ENCODE data around the gene OR4C16. TPM values are rescaled to one million over a fixed set of nuclear protein-coding genes. Genes with fewer than 3 reads are reported as not detected.

OR4C16 gene
- polyA plus RNA-seq, result not detected in 2 replicates

GRCh38 chr11:55571828-55572227 lies at the start of gene OR4C16:
OR4C16 (plus strand) TSS chr11:55572128; CDS start chr11:55572128, 0 bp downstream.

GRCh38 chr11:55554169-55554568 lies 17.8 kb upstream of the OR4C16 start, which contains the start of gene OR4C15:
OR4C15 (plus strand) TSS chr11:55554469; CDS start chr11:55554469, 0 bp downstream.

GRCh38 chr11:55607545-55607944 lies 35.6 kb downstream of the OR4C16 start, which contains the start of gene OR4C11:
OR4C11 (minus strand) TSS chr11:55607645; CDS start chr11:55604373, 3,272 bp downstream.

Other genes starting within 250 kb of the OR4C16 start
- not detected in 2 replicates for gene OR4A16, start 228.9 kb upstream of the OR4C16 start, polyA plus RNA-seq
- not detected in 2 replicates for gene OR4A15, start 204.2 kb upstream of the OR4C16 start, polyA plus RNA-seq
- gene OR4C15, start 17.7 kb upstream of the OR4C16 start, polyA plus RNA-seq, result not detected in 2 replicates
- gene OR4C11, start 35.5 kb downstream of the OR4C16 start, polyA plus RNA-seq, result not detected in 2 replicates
- not detected in 2 replicates for gene OR4P4, start 63.0 kb downstream of the OR4C16 start, polyA plus RNA-seq
- not detected in 2 replicates for gene OR4S2, start 76.2 kb downstream of the OR4C16 start, polyA plus RNA-seq
- not detected in 2 replicates for gene OR4C6, start 90.1 kb downstream of the OR4C16 start, polyA plus RNA-seq
- gene OR5D13, start 201.3 kb downstream of the OR4C16 start, polyA plus RNA-seq, result not detected in 2 replicates
- not detected in 2 replicates for gene OR5D14, start 223.4 kb downstream of the OR4C16 start, polyA plus RNA-seq
- not detected in 2 replicates for gene OR5L1, start 239.2 kb downstream of the OR4C16 start, polyA plus RNA-seq
- not detected in 2 replicates for gene OR5D18, start 247.5 kb downstream of the OR4C16 start, polyA plus RNA-seq